Measurements from ENCODE around the gene SLC25A43. TPM values are rescaled to one million over a fixed set of nuclear protein-coding genes. Genes with fewer than 3 reads are reported as not detected.

SLC25A43 gene
- total and polyA plus RNA-seq, 9 of the 15 experiments (the other 6 are each of a cell fraction or from before 2014, with no cell fraction given), result 1.3 to 8.4 (median 4.0) TPM

GRCh38 chrX:119423631-119424030, 24.5 kb downstream of the SLC25A43 start:
- WGBS (ENCODE audit: insufficient coverage, low coverage, missing lambda C conversion rate), result 75% methylated on average over 10 of the region's 14 CpGs
- peaks cover 9 to 12% of the 10 kb centered on the region in 2 experiments; a peak in 4 of 5 replicates for H3K4me1 ChIP-seq (replicated peaks in 1 of 2; ENCODE audit: control insufficient read depth in 2 of 2, insufficient read depth in 2 of 2, low read length in 2 of 2)
- no peak overlapping the region for H3K9ac ChIP-seq (ENCODE audit: insufficient read depth in 1 of 2, low read depth in 2 of 2, low read length in 2 of 2)
- H3K27ac ChIP-seq (ENCODE audit: extremely low read depth, low read depth, low read length), result no peak overlapping the region
- H3K9me3 ChIP-seq (replicated peaks; ENCODE audit: control insufficient read depth, insufficient read depth, low read depth, low read length), result no peaks in the 10 kb centered on the region
- H3K4me3 ChIP-seq, result no peak overlapping the region
- H3K27me3 ChIP-seq (ENCODE audit: control insufficient read depth in 2 of 2, insufficient read depth in 2 of 2, low read length in 2 of 2), result no peaks in the 10 kb centered on the region
- no peaks in the 10 kb centered on the region for H3K9me1 ChIP-seq (ENCODE audit: control insufficient read depth, insufficient read depth, low read length)
- FAIRE-seq, result no peak
- intact Hi-C loops (cut with micrococcal nuclease) (no loop called here), in situ Hi-C loops (cut with MboI) (no loop called here)
- POLR2A ChIA-PET, result no interaction called here
- H3K36me3 ChIP-seq (ENCODE audit: control insufficient read depth, insufficient read depth, low read length), result 0 out of 3 replicates have a peak, but pooled peaks cover 3% of the 10 kb centered on the region
- CTCF ChIA-PET (ENCODE audit: low intra/inter-chr PET ratio), result no interaction called here
- no peak for DNase-seq (ENCODE audit: extremely low read depth in 1 of 4, low spot score in 3 of 4)
- no TSS peak for BruUV-seq (replicated peaks)
- H2AFZ ChIP-seq (ENCODE audit: low read depth, low read length), result no peak overlapping the region
- no peaks in the 10 kb centered on the region for H3K79me2 ChIP-seq (ENCODE audit: control insufficient read depth, insufficient read depth, low read length)
- ATAC-seq, result no peak
- no peak overlapping the region for H3K4me2 ChIP-seq (ENCODE audit: insufficient read depth, low read length)
- H4K20me1 ChIP-seq (replicated peaks; ENCODE audit: control insufficient read depth, insufficient read depth, low read length), result 0 out of 2 replicates have a peak, but pooled peaks cover under 1% of the 10 kb centered on the region
- TF ChIP-seq ZNF224 (CRISPR knock-in tag; IDR thresholded peaks at IDR 0.05) (no peak), ZFX (CRISPR knock-in tag; IDR thresholded peaks at IDR 0.05) (no peak), HDAC3 (IDR thresholded peaks at IDR 0.05; ENCODE audit: borderline replicate concordance, partially characterized antibody) (no peak), HCFC1 (IDR thresholded peaks at IDR 0.05; ENCODE audit: low read depth, low read length) (0 out of 2 replicates have a peak, but pooled peaks have one; percentile 8), ZNF766 (CRISPR knock-in tag; conservative IDR thresholded peaks at IDR 0.05) (no peak), DACH1 (IDR thresholded peaks at IDR 0.05; ENCODE audit: partially characterized antibody) (no peak), POLR2AphosphoS5 (IDR thresholded peaks at IDR 0.05; ENCODE audit: control insufficient read depth, insufficient read depth, low read depth, low read length) (peak; percentile 46; the same call in 1 of the 2 replicates), ZNF175 (CRISPR knock-in tag; IDR thresholded peaks at IDR 0.05; ENCODE audit: low read depth) (no peak), BACH1 (tag; IDR thresholded peaks at IDR 0.05) (no peak), RBFOX2 (IDR thresholded peaks at IDR 0.05; ENCODE audit: low read depth, low read length) (peak; percentile 43; the same call in 1 of the 2 replicates), RNF2 (IDR thresholded peaks at IDR 0.05) (0 out of 2 replicates have a peak, but pooled peaks have one; percentile 29), PML (IDR thresholded peaks at IDR 0.05; ENCODE audit: low read length) (0 out of 2 replicates have a peak, but pooled peaks have one; percentile 49), ZBED1 (IDR thresholded peaks at IDR 0.05) (peak; percentile 72; the same call in 1 of the 2 replicates), SREBF2 (CRISPR knock-in tag; IDR thresholded peaks at IDR 0.05) (no peak), CREM (IDR thresholded peaks at IDR 0.05; ENCODE audit: low read depth) (no peak), WHSC1 (IDR thresholded peaks at IDR 0.05; ENCODE audit: low read length) (no peak)
- TF ChIP-seq, protein P1, sequence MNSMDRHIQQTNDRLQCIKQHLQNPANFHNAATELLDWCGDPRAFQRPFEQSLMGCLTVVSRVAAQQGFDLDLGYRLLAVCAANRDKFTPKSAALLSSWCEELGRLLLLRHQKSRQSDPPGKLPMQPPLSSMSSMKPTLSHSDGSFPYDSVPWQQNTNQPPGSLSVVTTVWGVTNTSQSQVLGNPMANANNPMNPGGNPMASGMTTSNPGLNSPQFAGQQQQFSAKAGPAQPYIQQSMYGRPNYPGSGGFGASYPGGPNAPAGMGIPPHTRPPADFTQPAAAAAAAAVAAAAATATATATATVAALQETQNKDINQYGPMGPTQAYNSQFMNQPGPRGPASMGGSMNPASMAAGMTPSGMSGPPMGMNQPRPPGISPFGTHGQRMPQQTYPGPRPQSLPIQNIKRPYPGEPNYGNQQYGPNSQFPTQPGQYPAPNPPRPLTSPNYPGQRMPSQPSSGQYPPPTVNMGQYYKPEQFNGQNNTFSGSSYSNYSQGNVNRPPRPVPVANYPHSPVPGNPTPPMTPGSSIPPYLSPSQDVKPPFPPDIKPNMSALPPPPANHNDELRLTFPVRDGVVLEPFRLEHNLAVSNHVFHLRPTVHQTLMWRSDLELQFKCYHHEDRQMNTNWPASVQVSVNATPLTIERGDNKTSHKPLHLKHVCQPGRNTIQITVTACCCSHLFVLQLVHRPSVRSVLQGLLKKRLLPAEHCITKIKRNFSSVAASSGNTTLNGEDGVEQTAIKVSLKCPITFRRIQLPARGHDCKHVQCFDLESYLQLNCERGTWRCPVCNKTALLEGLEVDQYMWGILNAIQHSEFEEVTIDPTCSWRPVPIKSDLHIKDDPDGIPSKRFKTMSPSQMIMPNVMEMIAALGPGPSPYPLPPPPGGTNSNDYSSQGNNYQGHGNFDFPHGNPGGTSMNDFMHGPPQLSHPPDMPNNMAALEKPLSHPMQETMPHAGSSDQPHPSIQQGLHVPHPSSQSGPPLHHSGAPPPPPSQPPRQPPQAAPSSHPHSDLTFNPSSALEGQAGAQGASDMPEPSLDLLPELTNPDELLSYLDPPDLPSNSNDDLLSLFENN (IDR thresholded peaks at IDR 0.05; ENCODE audit: low read depth in 2 of 2, low read length in 2 of 2), result peak in 1 of 2 experiments; percentile 70; a peak in 1 of 4 replicates
- TF ChIP-seq, protein P2, sequence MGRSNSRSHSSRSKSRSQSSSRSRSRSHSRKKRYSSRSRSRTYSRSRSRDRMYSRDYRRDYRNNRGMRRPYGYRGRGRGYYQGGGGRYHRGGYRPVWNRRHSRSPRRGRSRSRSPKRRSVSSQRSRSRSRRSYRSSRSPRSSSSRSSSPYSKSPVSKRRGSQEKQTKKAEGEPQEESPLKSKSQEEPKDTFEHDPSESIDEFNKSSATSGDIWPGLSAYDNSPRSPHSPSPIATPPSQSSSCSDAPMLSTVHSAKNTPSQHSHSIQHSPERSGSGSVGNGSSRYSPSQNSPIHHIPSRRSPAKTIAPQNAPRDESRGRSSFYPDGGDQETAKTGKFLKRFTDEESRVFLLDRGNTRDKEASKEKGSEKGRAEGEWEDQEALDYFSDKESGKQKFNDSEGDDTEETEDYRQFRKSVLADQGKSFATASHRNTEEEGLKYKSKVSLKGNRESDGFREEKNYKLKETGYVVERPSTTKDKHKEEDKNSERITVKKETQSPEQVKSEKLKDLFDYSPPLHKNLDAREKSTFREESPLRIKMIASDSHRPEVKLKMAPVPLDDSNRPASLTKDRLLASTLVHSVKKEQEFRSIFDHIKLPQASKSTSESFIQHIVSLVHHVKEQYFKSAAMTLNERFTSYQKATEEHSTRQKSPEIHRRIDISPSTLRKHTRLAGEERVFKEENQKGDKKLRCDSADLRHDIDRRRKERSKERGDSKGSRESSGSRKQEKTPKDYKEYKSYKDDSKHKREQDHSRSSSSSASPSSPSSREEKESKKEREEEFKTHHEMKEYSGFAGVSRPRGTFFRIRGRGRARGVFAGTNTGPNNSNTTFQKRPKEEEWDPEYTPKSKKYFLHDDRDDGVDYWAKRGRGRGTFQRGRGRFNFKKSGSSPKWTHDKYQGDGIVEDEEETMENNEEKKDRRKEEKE (IDR thresholded peaks at IDR 0.05; ENCODE audit: borderline replicate concordance in 1 of 2, control insufficient read depth in 1 of 2, low read depth in 2 of 2, low read length in 1 of 2), result 0 out of 4 replicates have a peak, but pooled peaks of 1 of the 2 experiments have one; percentile 57
